H7 (cell line): ENCODE measurements around the gene TP53BP2. TPM values are rescaled to one million over a fixed set of nuclear protein-coding genes. Genes with fewer than 3 reads are reported as not detected.

Source experiments
- DNase-seq: peaks from one replicate; pipeline ENCODE4 v3.0.0; 2012
- H3K27me3 ChIP-seq: 2 replicates; pipeline ENCODE4 v1.6.0; 2011; ENCODE audit warnings: mild to moderate bottlenecking, low read length; ENCODE audit not compliant: control insufficient read depth, insufficient read depth
- H3K36me3 ChIP-seq: replicated peaks from 2 replicates; pipeline ENCODE4 v1.5.1; 2011; ENCODE audit warnings: low read length; ENCODE audit not compliant: control insufficient read depth, insufficient read depth
- H3K4me3 ChIP-seq: 2 replicates; pipeline ENCODE4 v1.5.1; 2011; ENCODE audit warnings: low read depth, mild to moderate bottlenecking, control low read depth, low read length, moderate library complexity; ENCODE audit not compliant: insufficient read depth
- total RNA-seq: library from RNA; depleted of rRNA; stranded (reverse); fragments of >200 nt; shearing (Covaris generic); gene quantifications from 2 replicates; pipeline ENCODE4 v1.2.3, GENCODE V29; 2014

The TP53BP2 gene
- total RNA-seq, 1 experiment from 2014 or later: 42.7 TPM

DNA sequence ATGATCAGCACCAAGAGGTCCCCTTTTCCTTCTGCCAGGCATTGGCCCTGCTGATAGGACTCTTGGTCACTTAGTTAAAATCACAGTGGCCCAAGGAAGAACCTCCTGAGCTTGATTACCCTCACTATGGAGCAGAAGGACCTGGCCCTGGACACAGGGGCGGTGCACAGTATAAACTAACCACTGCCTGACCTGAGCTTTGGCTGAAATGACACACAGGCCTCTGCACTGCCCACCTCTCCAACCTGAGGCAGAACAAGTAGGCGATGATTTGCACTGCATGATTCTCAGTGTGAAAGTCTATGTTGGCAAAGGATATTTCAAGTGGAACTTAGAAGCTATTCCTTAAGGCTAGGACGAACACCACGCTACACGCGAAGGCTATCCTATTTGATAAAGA lies 84.9 kb downstream of the TP53BP2 start:
- Histone ChIP-seq H3K4me3 (no peak overlapping the region), H3K36me3 (peaks cover 5% of the 10 kb centered on the region), H3K27me3 (no peaks in the 10 kb centered on the region)
- DNase-seq: no peak

DNA sequence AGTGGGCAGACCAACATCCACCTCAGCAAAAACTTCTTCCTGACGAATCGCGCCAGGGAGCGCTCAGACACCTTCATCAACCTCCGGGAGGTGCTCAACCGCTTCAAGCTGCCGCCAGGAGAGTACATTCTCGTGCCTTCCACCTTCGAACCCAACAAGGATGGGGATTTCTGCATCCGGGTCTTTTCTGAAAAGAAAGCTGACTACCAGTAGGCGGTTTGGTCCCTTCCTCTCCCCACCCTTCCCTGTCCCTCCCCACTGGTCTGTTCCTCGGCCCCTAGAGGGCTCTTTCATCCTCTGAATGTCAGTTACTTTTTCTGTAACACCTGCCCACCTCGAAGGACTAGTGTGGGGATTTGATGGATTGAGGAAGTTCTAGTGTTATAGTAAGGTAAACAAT lies 86.5 kb downstream of the TP53BP2 start:
- H3K36me3 ChIP-seq: peaks cover 5% of the 10 kb centered on the region
- H3K4me3 ChIP-seq: no peak overlapping the region
- H3K27me3 ChIP-seq: no peaks in the 10 kb centered on the region
- peak; percentile 88 for DNase-seq

DNA sequence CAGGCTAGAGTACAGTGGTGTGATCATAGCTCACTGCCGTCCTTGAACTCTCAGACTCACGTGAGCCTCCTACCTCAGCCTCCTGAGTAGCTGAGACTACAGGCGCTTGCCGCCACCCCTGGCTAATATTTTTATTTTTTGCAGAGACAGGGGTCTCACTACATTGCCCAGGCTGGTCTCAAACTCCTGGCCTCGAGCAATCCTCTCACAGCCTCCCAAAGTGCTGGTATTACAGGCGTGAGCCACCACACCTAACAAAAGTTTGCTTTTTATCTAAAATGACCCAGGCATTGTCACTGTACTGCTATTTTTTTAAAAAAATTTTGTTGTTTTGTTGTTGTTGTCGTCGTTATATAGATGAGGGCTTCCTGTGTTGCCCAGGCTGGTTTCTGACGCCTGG lies 87.0 kb downstream of the TP53BP2 start:
- Histone ChIP-seq H3K27me3 (no peaks in the 10 kb centered on the region), H3K4me3 (no peak overlapping the region), H3K36me3 (peaks cover 3% of the 10 kb centered on the region; the same call in 1 of the 2 replicates)
- no peak for DNase-seq

DNA sequence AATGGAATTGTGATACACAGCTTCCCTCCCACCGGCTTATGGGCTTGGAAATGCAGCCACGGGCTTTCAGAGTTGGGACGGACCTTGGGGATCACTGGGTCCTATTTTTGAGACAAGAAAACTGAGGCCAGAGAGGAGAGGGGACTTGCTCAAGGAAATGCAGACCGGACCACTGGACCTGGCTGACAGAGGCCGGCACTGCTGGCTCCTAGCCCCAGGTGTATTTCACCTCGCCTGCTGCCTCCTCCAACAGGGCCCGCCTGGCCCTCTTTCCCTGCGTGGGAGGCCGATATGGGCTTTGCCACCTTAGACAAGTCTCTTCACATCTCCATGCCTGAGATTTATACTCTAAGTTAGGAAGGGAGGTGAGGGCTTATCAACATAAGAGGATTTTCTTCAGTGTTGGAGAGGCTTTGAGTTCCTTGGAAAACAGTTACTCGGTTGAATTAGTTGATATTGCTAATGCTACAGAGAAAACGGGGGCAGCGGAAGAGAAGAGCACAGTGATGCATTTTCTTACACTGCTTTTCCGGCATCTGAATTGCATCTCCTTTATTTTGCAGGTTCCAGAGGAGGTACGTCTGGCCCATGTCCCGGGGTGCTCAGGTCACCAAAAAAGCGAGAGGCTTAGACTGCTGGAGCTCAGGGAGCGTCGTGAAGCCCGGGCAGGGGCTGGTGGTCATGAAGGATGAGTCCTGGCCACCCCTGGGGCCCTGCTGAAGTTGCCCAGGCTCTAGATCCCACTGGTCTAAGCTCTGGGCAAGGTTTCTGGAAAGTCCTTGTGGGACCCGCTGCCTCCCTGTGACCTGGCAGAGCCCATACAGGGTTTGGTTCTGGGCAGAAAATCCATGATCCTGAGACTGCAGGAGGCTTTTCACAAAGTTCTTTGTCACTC lies 88.7 kb downstream of the TP53BP2 start:
- Histone ChIP-seq H3K4me3 (no peak overlapping the region), H3K36me3 (peaks cover under 1% of the 10 kb centered on the region; the same call in 1 of the 2 replicates), H3K27me3 (no peaks in the 10 kb centered on the region)
- no peak for DNase-seq

DNA sequence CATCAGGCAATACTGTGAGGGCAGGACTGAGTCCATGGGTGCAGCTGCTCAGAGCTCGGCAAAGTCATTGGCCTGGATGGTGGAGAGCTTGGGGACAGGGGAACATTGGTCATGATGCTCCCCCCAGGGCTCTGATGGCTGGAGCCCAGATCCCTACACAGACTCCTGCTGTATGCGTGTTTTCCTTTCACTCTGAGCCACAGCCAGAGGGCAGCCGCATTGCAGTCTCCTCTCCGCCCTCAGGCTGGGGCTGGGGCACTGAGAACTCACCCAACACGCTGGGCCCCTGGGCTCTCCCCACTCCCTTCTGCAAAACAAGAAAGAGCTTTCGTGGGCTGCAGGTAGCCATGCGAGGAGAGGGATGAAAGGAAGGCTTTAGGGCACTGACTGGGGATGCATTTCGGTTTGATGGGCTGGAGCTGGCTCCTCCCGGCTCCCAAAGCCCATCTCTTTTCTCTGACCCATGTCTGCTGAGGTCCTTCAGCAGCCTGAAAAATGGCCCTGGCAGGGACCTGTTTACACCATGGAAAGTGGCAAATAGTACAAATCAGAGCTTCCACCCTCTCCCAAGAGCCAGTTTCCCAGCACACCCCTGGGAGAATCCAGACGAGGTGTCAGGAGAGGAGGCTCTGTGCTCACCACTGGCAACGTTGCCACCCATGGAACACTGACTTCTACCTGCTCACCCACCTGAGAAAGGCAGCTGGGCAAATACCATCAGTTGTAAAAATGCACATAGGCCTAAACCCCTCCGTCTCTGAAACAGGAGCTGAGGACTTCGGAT lies 89.6 kb downstream of the TP53BP2 start:
- no peak for DNase-seq
- no peaks in the 10 kb centered on the region for H3K27me3 ChIP-seq
- no peak overlapping the region for H3K4me3 ChIP-seq
- H3K36me3 ChIP-seq: no peaks in the 10 kb centered on the region

DNA sequence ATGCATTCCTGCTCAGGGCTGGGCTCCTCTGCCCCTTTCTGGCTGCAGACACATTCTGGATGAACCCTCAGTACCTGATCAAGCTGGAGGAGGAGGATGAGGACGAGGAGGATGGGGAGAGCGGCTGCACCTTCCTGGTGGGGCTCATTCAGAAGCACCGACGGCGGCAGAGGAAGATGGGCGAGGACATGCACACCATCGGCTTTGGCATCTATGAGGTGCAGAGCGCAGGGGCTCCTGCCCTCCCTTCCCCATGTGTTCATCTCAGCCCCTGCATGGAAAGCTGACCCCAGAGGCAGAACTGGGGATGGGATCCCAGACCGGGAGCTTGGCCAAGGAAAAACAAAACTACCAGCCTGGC lies 90.3 kb downstream of the TP53BP2 start:
- DNase-seq: no peak
- Histone ChIP-seq H3K27me3 (no peaks in the 10 kb centered on the region), H3K4me3 (no peak overlapping the region), H3K36me3 (no peaks in the 10 kb centered on the region; the same call in 1 of the 2 replicates)

- DNase-seq: no peak
- Histone ChIP-seq H3K27me3 (no peaks in the 10 kb centered on the region), H3K36me3 (no peaks in the 10 kb centered on the region; the same call in 1 of the 2 replicates), H3K4me3 (no peak overlapping the region)
Measured at GRCh38 chr1:223754681-223755431, 90.9 kb downstream of the TP53BP2 start.

DNA sequence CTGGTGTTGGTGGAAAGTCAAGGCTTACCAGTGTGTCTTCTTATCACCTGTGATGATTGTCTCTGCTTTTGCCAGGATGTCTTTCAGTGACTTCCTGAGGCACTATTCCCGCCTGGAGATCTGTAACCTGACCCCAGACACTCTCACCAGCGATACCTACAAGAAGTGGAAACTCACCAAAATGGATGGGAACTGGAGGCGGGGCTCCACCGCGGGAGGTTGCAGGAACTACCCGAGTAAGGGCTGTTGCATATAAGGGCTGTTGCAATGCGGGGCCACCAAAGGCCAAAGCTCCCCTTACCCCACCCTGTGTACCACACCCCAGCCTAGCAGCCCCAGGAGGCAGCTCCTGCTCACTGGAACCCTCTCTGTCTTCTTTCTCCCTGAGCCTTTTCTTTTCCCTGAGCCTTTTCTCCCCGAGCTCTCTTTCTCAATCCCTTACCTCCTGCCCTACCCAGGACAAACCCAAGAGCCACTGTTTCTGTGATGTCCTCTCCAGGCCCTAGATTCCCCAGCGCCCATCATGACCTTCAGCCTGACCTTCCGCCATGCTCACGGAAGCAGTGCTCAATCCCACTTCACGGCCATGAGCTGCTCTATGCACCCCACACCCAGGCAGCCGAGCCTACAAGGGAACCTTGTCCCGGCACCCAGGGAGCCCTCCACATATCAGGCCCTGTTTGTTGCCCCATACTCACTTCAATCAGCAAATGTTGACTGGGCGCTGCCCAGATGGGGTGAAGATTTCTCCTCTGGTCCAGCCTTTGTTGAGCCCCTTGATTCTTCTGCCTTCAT lies 92.8 kb downstream of the TP53BP2 start:
- H3K27me3 ChIP-seq: peaks cover 11% of the 10 kb centered on the region
- DNase-seq: peak; percentile 89
- H3K36me3 ChIP-seq: no peaks in the 10 kb centered on the region; the same call in 1 of the 2 replicates
- no peak overlapping the region for H3K4me3 ChIP-seq

GRCh38 chr1:223751696-223752095 lies 94.1 kb downstream of the TP53BP2 start:
- H3K27me3 ChIP-seq: peaks cover 17% of the 10 kb centered on the region
- no peaks in the 10 kb centered on the region; the same call in 1 of the 2 replicates for H3K36me3 ChIP-seq
- no peak for DNase-seq
- no peak overlapping the region for H3K4me3 ChIP-seq

- Histone ChIP-seq H3K4me3 (no peak overlapping the region), H3K27me3 (peaks cover 17% of the 10 kb centered on the region), H3K36me3 (no peaks in the 10 kb centered on the region; the same call in 1 of the 2 replicates)
- DNase-seq: no peak
Measured at GRCh38 chr1:223750730-223751570, 94.8 kb downstream of the TP53BP2 start.

DNA sequence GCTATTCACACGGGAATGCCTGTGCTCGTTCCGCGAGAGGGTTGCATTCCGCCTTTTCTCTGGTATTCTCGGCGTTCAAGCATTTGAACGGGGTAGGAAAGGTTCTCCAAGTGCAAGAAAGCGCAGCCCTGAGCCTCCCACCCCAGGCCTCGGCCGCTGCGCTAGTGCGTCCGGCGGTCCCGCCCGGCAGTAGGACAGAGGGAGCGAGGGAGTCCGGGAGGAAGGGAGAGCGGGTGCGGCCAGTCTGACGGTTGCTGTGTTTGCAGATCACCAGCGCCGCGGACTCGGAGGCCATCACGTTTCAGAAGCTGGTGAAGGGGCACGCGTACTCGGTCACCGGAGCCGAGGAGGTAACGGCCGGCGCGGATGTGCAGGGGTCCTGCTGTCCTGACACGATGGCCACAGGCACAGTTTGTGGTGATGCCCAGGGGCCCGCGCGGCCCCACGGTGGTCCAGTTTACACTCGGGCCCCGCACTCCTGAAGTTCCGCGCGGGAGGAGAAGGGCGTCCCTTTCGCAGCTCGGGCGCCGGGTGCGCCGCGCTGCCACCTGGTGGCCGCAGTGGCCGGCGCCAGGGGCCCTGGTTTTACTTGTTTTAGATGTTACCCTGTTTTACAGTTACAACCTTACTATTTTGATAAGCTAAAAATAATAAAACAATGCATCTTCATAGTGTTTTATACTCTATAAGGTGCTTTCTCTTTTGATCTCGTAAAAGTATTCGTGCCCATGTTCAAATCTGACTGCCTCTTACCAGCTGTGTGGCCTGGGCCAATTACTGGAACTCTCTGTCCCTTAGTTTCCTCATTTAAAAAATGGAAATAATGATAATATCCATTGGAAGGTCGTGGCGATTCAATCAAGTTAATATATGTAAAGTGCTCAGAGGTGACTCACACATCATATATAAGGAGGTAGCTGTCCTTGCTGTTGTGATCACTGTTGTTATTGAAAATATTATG lies 96.7 kb downstream of the TP53BP2 start:
- Histone ChIP-seq H3K27me3 (peaks cover 17% of the 10 kb centered on the region), H3K36me3 (no peaks in the 10 kb centered on the region; the same call in 1 of the 2 replicates), H3K4me3 (peak overlapping the region; percentile 75)
- DNase-seq: peak; percentile 91

GRCh38 chr1:223748405-223748772 lies 97.4 kb downstream of the TP53BP2 start:
- Histone ChIP-seq H3K4me3 (peak overlapping the region; percentile 75), H3K27me3 (peaks cover 17% of the 10 kb centered on the region), H3K36me3 (no peaks in the 10 kb centered on the region; the same call in 1 of the 2 replicates)
- DNase-seq: peak; percentile 76
